ENCODE measurements around the gene BCL2L11. TPM values are rescaled to one million over a fixed set of nuclear protein-coding genes. Genes with fewer than 3 reads are reported as not detected.
A peak's percentile ranks its signal among the peaks of the same experiment; 100 is the strongest.

BCL2L11 gene
- total and polyA plus RNA-seq, 2 donors (not counting 3 experiments of a cell fraction or from before 2014, with no cell fraction given): 12.9 to 26.6 TPM

- no peak overlapping the region for H3K27ac ChIP-seq (ENCODE audit: insufficient read depth, low read depth, low read length)
- H3K4me3 ChIP-seq (replicated peaks in 1 of 3; ENCODE audit: insufficient read depth in 1 of 3, low read depth in 1 of 3, low read length in 3 of 3): peak overlapping the region; percentile 27 to 56 (median 33)
- intact Hi-C loops (cut with micrococcal nuclease) (loop anchor here (1.0 to 5.0 kb wide), 5 partner anchors 89 to 584 kb away; no protein-coding TSS in a partner anchor), dilution Hi-C loops (cut with MboI; ENCODE audit: extremely low pct_ligation_motif_present, low sequenced_read_pairs) (no loop called here)
- FAIRE-seq (peak; percentile 79), DNase-seq (ENCODE audit: low read depth, low spot score) (peak; percentile 66)
- POLR2A ChIA-PET: no interaction called here
- TF ChIP-seq FOS (IDR thresholded peaks at IDR 0.05; ENCODE audit: borderline replicate concordance, insufficient read depth, low read length) (peak; percentile 37), GATA2 (IDR thresholded peaks at IDR 0.05; ENCODE audit: insufficient read depth, insufficient read length, low read depth, low read length) (no peak)
- peaks cover 34% of the 10 kb centered on the region for H3K4me1 ChIP-seq (ENCODE audit: control insufficient read depth, extremely low read depth, insufficient read depth, low read length)
- peak overlapping the region; percentile 82 for H2AFZ ChIP-seq (ENCODE audit: low read depth, low read length)
- H3K4me2 ChIP-seq (ENCODE audit: insufficient read depth, low read length): peak overlapping the region; percentile 88
- H3K27me3 ChIP-seq (ENCODE audit: control insufficient read depth in 2 of 2, insufficient read depth in 2 of 2, low read length in 2 of 2): peaks cover 31 to 71% of the 10 kb centered on the region in 2 experiments
- peak overlapping the region; percentile 48 for H3K9ac ChIP-seq (replicated peaks; ENCODE audit: extremely low read depth, insufficient read depth, low read length)
- CTCF ChIA-PET: interaction anchor here (0.6 to 2.5 kb wide), 13 partner anchors 13 to 585 kb away, joined by 3 to 23 read pairs (median 4); no protein-coding TSS in a partner anchor
- BruUV-seq (replicated peaks): no TSS peak
- no peaks in the 10 kb centered on the region for H3K9me3 ChIP-seq (replicated peaks; ENCODE audit: control insufficient read depth, insufficient read depth, low read length)
- no peaks in the 10 kb centered on the region for H3K36me3 ChIP-seq (ENCODE audit: control insufficient read depth in 2 of 2, extremely low read depth in 1 of 2, insufficient read depth in 2 of 2, low read length in 2 of 2)
- no peaks in the 10 kb centered on the region for H3K9me1 ChIP-seq (replicated peaks; ENCODE audit: control insufficient read depth, extremely low read depth, insufficient read depth, low read length)
- no peaks in the 10 kb centered on the region for H4K20me1 ChIP-seq (replicated peaks; ENCODE audit: control insufficient read depth, extremely low read depth, insufficient read depth, low read length)
- no peaks in the 10 kb centered on the region for H3K79me2 ChIP-seq (ENCODE audit: control insufficient read depth, insufficient read depth, low read length)
These were observed 2.9 kb upstream of the BCL2L11 start for GRCh38 chr2:111117598-111118480.

DNA sequence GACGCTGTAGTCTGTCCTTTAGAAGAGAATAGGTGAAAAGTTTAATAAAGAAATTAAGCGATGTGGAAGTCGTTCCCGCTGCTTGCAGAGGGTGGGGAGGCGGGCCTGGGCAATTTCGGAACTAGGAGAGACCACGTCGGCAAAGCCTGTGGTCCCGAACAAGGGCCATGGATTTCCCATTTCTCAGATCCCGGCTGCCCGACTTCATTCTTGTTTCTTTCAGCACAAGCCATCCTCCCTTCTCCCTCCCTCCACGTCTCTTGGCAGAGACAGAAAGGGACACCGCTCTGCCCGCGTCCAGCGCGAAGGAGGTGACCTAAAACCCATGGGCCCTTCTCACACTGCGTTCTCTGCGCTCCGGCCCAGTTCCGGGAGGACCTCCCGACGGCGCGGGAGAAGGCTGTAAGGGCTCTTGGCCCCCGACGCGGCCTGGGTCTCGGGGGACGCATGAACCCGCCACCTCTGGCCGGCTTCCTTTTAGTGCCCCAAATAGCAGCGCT is 2.2 kb upstream of the BCL2L11 start:
- peak overlapping the region; percentile 82 for H2AFZ ChIP-seq (ENCODE audit: low read depth, low read length)
- no peaks in the 10 kb centered on the region for H3K9me3 ChIP-seq (replicated peaks; ENCODE audit: control insufficient read depth, insufficient read depth, low read length)
- ChIA-PET POLR2A (no interaction called here), CTCF (interaction anchor here (0.7 to 2.5 kb wide), 4 partner anchors 18 to 581 kb away, joined by 3 to 23 read pairs (median 4); no protein-coding TSS in a partner anchor)
- H3K79me2 ChIP-seq (ENCODE audit: control insufficient read depth, insufficient read depth, low read length): no peaks in the 10 kb centered on the region
- H3K4me1 ChIP-seq (ENCODE audit: control insufficient read depth, extremely low read depth, insufficient read depth, low read length): peaks cover 37% of the 10 kb centered on the region
- H3K4me2 ChIP-seq (ENCODE audit: insufficient read depth, low read length): peak overlapping the region; percentile 88
- no peaks in the 10 kb centered on the region for H3K36me3 ChIP-seq (ENCODE audit: control insufficient read depth in 2 of 2, extremely low read depth in 1 of 2, insufficient read depth in 2 of 2, low read length in 2 of 2)
- TF ChIP-seq POLR2A (IDR thresholded peaks at IDR 0.05; ENCODE audit: low read depth, low read length) (no peak), POLR2AphosphoS5 (IDR thresholded peaks at IDR 0.05; ENCODE audit: insufficient read depth, low read depth, low read length) (no peak), GATA2 (IDR thresholded peaks at IDR 0.05; ENCODE audit: insufficient read depth, insufficient read length, low read depth, low read length) (no peak), FOS (IDR thresholded peaks at IDR 0.05; ENCODE audit: borderline replicate concordance, insufficient read depth, low read length) (no peak), MYC (IDR thresholded peaks at IDR 0.05; ENCODE audit: low read depth, low read length) (no peak), JUN (IDR thresholded peaks at IDR 0.05; ENCODE audit: borderline replicate concordance, insufficient read depth, insufficient read length, low read depth) (no peak), MAX (IDR thresholded peaks at IDR 0.05; ENCODE audit: insufficient read depth, insufficient read length) (no peak), EZH2 (IDR thresholded peaks at IDR 0.05; ENCODE audit: borderline replicate concordance, low read depth, low read length, severe bottlenecking) (no peak)
- TF ChIP-seq, protein P1, sequence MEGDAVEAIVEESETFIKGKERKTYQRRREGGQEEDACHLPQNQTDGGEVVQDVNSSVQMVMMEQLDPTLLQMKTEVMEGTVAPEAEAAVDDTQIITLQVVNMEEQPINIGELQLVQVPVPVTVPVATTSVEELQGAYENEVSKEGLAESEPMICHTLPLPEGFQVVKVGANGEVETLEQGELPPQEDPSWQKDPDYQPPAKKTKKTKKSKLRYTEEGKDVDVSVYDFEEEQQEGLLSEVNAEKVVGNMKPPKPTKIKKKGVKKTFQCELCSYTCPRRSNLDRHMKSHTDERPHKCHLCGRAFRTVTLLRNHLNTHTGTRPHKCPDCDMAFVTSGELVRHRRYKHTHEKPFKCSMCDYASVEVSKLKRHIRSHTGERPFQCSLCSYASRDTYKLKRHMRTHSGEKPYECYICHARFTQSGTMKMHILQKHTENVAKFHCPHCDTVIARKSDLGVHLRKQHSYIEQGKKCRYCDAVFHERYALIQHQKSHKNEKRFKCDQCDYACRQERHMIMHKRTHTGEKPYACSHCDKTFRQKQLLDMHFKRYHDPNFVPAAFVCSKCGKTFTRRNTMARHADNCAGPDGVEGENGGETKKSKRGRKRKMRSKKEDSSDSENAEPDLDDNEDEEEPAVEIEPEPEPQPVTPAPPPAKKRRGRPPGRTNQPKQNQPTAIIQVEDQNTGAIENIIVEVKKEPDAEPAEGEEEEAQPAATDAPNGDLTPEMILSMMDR (IDR thresholded peaks at IDR 0.05; ENCODE audit: extremely low read depth in 1 of 2, insufficient read depth in 1 of 2, low read depth in 1 of 2, low read length in 2 of 2): no peak
- H3K4me3 ChIP-seq (replicated peaks in 1 of 3; ENCODE audit: insufficient read depth in 1 of 3, low read depth in 1 of 3, low read length in 3 of 3): peak overlapping the region; percentile 1 to 56 (median 27)
- dilution Hi-C loops (cut with MboI; ENCODE audit: extremely low pct_ligation_motif_present, low sequenced_read_pairs): no loop called here
- DNase-seq (ENCODE audit: low read depth, low spot score) (peak; percentile 19), FAIRE-seq (no peak)
- no peak overlapping the region for H3K27ac ChIP-seq (ENCODE audit: insufficient read depth, low read depth, low read length)
- intact Hi-C loops (cut with micrococcal nuclease): loop anchor here (5.0 kb wide), 1 partner anchor 306 kb away; no protein-coding TSS in a partner anchor
- peaks cover 26 to 64% of the 10 kb centered on the region in 2 experiments for H3K27me3 ChIP-seq (ENCODE audit: control insufficient read depth in 2 of 2, insufficient read depth in 2 of 2, low read length in 2 of 2)
- no peaks in the 10 kb centered on the region for H3K9me1 ChIP-seq (replicated peaks; ENCODE audit: control insufficient read depth, extremely low read depth, insufficient read depth, low read length)
- H3K9ac ChIP-seq (replicated peaks; ENCODE audit: extremely low read depth, insufficient read depth, low read length): peak overlapping the region; percentile 48
- BruUV-seq (replicated peaks): no TSS peak
- no peaks in the 10 kb centered on the region for H4K20me1 ChIP-seq (replicated peaks; ENCODE audit: control insufficient read depth, extremely low read depth, insufficient read depth, low read length)
